22Rv1 (cell line): ENCODE results near the gene CYP26C1.

Source experiments
- ZFX ChIP-seq: fragments of 450-650 bp; IDR thresholded peaks from 2 replicates; pipeline ENCODE4 v1.6.1; 2017; ENCODE audit warnings: antibody characterized with exemption, borderline replicate concordance
- TF ChIP-seq, protein P1 (sequence below): fragments of 450-650 bp; IDR thresholded peaks from 2 replicates; pipeline ENCODE4 v1.5.1; 2017; ENCODE audit warnings: mild to moderate bottlenecking

DNA sequence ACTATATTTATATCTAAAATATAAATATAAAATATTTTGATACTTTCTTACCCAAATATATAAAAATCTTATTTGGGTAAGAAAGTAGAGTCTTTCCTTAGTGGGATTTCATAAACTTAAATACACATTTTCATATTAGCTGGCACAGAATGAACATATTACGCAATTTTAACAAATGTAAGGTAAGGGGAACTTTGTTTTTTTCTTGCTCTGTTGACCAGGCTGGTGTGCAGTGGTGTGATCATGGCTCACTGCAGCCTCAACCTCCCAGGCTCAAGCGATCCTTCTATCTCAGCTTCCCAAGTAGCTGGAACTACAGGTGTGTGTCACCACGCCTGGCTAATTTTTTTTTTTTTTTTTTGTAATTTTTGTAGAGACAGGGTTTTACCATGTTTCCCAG is 31.4 kb downstream of the CYP26C1 start:
- TF ChIP-seq, protein P1, sequence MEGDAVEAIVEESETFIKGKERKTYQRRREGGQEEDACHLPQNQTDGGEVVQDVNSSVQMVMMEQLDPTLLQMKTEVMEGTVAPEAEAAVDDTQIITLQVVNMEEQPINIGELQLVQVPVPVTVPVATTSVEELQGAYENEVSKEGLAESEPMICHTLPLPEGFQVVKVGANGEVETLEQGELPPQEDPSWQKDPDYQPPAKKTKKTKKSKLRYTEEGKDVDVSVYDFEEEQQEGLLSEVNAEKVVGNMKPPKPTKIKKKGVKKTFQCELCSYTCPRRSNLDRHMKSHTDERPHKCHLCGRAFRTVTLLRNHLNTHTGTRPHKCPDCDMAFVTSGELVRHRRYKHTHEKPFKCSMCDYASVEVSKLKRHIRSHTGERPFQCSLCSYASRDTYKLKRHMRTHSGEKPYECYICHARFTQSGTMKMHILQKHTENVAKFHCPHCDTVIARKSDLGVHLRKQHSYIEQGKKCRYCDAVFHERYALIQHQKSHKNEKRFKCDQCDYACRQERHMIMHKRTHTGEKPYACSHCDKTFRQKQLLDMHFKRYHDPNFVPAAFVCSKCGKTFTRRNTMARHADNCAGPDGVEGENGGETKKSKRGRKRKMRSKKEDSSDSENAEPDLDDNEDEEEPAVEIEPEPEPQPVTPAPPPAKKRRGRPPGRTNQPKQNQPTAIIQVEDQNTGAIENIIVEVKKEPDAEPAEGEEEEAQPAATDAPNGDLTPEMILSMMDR: no peak
- TF ChIP-seq ZFX: no peak
